Sigmoid colon (tissue), 7 donors: Measurements from ENCODE around the gene ZMIZ1. TPM values are rescaled to one million over a fixed set of nuclear protein-coding genes. Genes with fewer than 3 reads are reported as not detected.

ENCODE experiments used
- DNase-seq: peaks from one replicate; pipeline ENCODE4 v3.0.0-alpha.2; 2019
- H3K27ac ChIP-seq, 4 donors: fragments of 200-600 bp; sonication (generic); one replicate each; pipeline ENCODE4 v1.5.1; 2016 to 2019; ENCODE audit warnings: mild to moderate bottlenecking in 1 of 4
- H3K27me3 ChIP-seq, 3 donors: fragments of 200-600 bp; sonication (generic); one replicate each; pipeline ENCODE4 v1.5.1; 2019; ENCODE audit warnings: mild to moderate bottlenecking in 1 of 3
- H3K36me3 ChIP-seq, 4 donors: fragments of 200-600 bp; sonication (generic); one replicate each; pipeline ENCODE4 v1.5.1; 2016 to 2019
- H3K4me1 ChIP-seq, 4 donors: fragments of 200-600 bp; sonication (generic); one replicate each; pipeline ENCODE4 v1.5.1; 2017 to 2019
- H3K4me3 ChIP-seq, 4 donors: fragments of 200-600 bp; sonication (generic); one replicate each; pipeline ENCODE4 v1.5.1; 2017 to 2019; ENCODE audit warnings: mild to moderate bottlenecking in 2 of 4, moderate library complexity in 1 of 4
- H3K9me3 ChIP-seq, 4 donors: fragments of 200-600 bp in 3 of 4; sonication (generic) in 3 of 4; one replicate each; pipeline versions ENCODE4 v1.5.1 to v1.6.1; 2013 to 2019
- EP300 ChIP-seq, 4 donors: sonication (generic); formaldehyde crosslinking; IDR thresholded peaks; one replicate each; pipeline ENCODE4 v1.6.1; 2017; ENCODE audit warnings: antibody characterized with exemption in 4 of 4
- POLR2A ChIP-seq, 2 donors: fragments of 450-650 bp; IDR thresholded peaks; one replicate each; pipeline ENCODE4 v1.6.1; 2016; ENCODE audit warnings: antibody characterized with exemption in 2 of 2, mild to moderate bottlenecking in 2 of 2, moderate library complexity in 2 of 2
- POLR2AphosphoS5 ChIP-seq, 4 donors: sonication (generic); formaldehyde crosslinking; IDR thresholded peaks; one replicate each; pipeline ENCODE4 v1.6.1; 2017; ENCODE audit warnings: antibody characterized with exemption in 4 of 4
- WGBS, 2 donors: extraction: QIAGEN DNeasy Blood & Tissue Kit; methylation state at CpG; one replicate each; pipeline ENCODE4 v1.1.7; 2013; 5-methylcytosine and 5-hydroxymethylcytosine counted together
- intact Hi-C: fragments of 100-400 bp; cut with DNase I; formaldehyde crosslinking; loops from one replicate; pipeline ENCODE4 v1.15.1; 2023
- polyA plus RNA-seq, 3 donors: library from polyadenylated mRNA; stranded (reverse); fragments of 200-250 nt; gene quantifications; one replicate each; pipeline ENCODE4 v1.2.3, GENCODE V29; 2013
- total RNA-seq, 4 donors: library from RNA; depleted of rRNA; stranded (reverse); fragments of >200 nt; gene quantifications; one replicate each; pipeline ENCODE4 v1.1.0, GENCODE V29; 2016
- TF ChIP-seq, protein P1 (sequence below), 4 experiments: fragments of 450-650 bp in 3 of 4; fragments of 200-600 bp in 1 of 4; IDR thresholded peaks; one replicate each; pipeline ENCODE4 v1.5.1; 2016 to 2019; ENCODE audit warnings: antibody characterized with exemption in 4 of 4, mild to moderate bottlenecking in 3 of 4, moderate library complexity in 2 of 4
- donor health status: healthy with polysubstance abuse.
- donor health status: Bipolar disorder and iron deficiency.
- donor health status: healthy.

The ZMIZ1 gene
- total and polyA plus RNA-seq, 7 donors, result 17.4 to 49.3 (median 31.5) TPM

DNA sequence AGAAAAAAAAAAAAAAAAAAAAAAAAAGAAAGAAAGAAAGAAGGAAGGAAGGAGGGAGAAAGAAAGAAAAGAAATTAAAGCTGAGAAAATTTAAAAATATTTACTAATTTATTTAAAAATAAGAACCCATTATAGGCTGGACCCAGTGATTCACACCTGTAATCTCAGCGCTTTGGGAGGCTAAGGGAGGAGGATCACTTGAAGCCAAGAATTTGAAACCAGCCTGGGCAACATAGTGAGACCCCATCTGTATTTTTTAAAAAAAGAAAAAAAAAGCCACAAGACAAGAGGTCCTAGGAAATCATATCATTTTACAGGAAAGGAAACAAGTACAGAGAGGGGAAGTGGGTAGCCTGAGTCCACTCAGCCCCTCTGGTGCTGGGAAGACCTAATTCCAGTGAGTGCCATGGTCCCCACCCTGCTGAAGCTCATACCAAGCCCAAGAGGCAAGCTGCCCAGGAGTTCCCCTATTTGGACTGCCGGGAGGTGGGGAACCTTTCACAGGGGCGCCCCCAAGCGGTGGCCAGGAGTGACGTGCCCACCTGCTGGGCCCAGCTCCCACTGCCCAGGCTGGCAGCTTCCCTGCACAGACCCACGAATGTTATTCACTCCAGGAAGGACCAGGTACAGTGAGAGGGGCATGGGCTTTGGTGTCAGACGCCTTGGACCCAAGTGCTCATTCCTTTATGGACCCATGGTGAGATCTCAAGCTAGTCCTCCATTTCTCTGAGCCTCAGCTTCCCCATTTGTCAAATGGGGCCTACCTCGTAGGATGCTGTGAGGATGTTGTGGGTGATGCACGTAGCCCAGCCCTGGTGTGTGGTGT, 133.6 kb downstream of the ZMIZ1 start:
- H3K36me3 ChIP-seq, result peaks cover 6 to 52% (median 18%) of the 10 kb centered on the region in 4 donors
- no peak overlapping the region for H3K4me3 ChIP-seq
- peaks cover 0 to 37% (median 26%) of the 10 kb centered on the region in 4 donors for H3K4me1 ChIP-seq
- H3K27me3 ChIP-seq, result no peaks in the 10 kb centered on the region
- 66% methylated on average over 9 of the region's 9 CpGs for WGBS, 2 donors
- TF ChIP-seq EP300 (IDR thresholded peaks at IDR 0.05), result no peak
- TF ChIP-seq, protein P1, sequence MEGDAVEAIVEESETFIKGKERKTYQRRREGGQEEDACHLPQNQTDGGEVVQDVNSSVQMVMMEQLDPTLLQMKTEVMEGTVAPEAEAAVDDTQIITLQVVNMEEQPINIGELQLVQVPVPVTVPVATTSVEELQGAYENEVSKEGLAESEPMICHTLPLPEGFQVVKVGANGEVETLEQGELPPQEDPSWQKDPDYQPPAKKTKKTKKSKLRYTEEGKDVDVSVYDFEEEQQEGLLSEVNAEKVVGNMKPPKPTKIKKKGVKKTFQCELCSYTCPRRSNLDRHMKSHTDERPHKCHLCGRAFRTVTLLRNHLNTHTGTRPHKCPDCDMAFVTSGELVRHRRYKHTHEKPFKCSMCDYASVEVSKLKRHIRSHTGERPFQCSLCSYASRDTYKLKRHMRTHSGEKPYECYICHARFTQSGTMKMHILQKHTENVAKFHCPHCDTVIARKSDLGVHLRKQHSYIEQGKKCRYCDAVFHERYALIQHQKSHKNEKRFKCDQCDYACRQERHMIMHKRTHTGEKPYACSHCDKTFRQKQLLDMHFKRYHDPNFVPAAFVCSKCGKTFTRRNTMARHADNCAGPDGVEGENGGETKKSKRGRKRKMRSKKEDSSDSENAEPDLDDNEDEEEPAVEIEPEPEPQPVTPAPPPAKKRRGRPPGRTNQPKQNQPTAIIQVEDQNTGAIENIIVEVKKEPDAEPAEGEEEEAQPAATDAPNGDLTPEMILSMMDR (IDR thresholded peaks at IDR 0.05), result peak in 2 of 4 experiments; percentile 39 to 40
- DNase-seq, result peak; percentile 83
- intact Hi-C loops, result no loop called here
- peak overlapping the region in 3 of 4 donors; percentile 57 to 67 (median 64) for H3K27ac ChIP-seq
- no peaks in the 10 kb centered on the region for H3K9me3 ChIP-seq

DNA sequence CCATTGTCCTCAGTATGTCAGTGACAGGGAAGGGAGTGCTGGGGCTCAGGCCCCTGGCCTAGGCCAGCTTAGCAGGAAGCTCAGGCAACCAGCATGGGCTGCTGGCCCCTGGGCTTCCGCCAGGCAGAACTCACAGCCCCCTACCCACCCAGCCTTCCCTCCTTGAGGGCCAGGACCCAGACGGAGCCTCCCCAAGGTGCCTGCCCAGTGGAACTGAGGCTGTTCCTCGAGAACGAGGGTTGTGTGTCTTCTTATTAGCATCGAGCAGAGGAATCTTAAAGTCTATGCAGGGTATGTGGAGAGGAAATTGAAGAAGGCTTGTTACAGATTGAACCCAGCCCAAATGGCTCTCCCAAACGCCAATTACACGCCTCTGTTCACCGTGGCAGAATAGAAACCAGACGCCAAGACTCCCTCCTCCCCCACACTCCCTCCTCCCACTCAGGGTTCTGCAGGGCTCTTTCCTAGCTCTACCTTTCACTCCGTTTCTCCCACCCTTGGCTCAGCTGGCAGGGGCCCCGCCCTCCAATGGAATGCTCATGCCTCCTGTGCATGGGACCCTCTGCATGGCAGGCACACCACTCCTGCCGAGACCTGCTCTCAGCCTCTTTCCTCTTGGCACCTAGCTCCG, 134.4 kb downstream of the ZMIZ1 start:
- Histone ChIP-seq H3K9me3 (no peaks in the 10 kb centered on the region), H3K36me3 (peaks cover 6 to 57% (median 21%) of the 10 kb centered on the region in 4 donors), H3K4me1 (peaks cover 0 to 37% (median 27%) of the 10 kb centered on the region in 4 donors), H3K4me3 (no peak overlapping the region), H3K27ac (peak overlapping the region in 3 of 4 donors; percentile 57 to 67 (median 64)), H3K27me3 (no peaks in the 10 kb centered on the region)
- 80 to 81% methylated on average over 13 of the region's 13 CpGs for WGBS, 2 donors
- intact Hi-C loops, result no loop called here
- no peak for TF ChIP-seq POLR2A (IDR thresholded peaks at IDR 0.05)
- no peak for TF ChIP-seq EP300 (IDR thresholded peaks at IDR 0.05)
- TF ChIP-seq, protein P1 (IDR thresholded peaks at IDR 0.05), result no peak
- TF ChIP-seq POLR2AphosphoS5 (IDR thresholded peaks at IDR 0.05), result no peak
- DNase-seq, result no peak

DNA sequence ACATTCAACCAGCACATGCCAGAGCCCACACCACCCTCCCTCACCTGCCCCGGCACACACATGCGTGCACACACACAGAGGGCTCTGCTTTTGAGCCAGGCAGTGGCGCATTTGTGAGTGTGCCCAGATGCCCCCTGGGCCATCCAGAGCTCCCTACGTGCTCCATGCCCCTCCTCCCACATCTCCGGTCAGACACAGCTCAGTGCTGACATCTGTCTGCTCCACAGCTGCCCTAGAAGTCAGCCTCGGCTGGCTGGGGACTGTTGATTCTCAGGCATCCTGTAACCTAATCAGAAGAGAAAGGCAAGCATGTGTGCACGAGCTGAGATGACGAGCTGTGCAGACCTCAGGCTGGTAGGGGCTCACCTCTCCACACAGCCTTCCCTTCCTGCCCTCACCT, 135.1 kb downstream of the ZMIZ1 start:
- no peaks in the 10 kb centered on the region for H3K9me3 ChIP-seq
- H3K4me1 ChIP-seq, result peaks cover 0 to 37% (median 27%) of the 10 kb centered on the region in 4 donors
- H3K4me3 ChIP-seq, result no peak overlapping the region
- no peak for DNase-seq
- intact Hi-C loops, result no loop called here
- peak overlapping the region in 3 of 4 donors; percentile 2 to 67 (median 64) for H3K27ac ChIP-seq
- H3K36me3 ChIP-seq, result peaks cover 11 to 64% (median 27%) of the 10 kb centered on the region in 4 donors
- no peaks in the 10 kb centered on the region for H3K27me3 ChIP-seq
- 82 to 88% methylated on average over 8 of the region's 8 CpGs for WGBS, 2 donors
- TF ChIP-seq, protein P1 (IDR thresholded peaks at IDR 0.05), result no peak
- TF ChIP-seq POLR2A (IDR thresholded peaks at IDR 0.05) (no peak), POLR2AphosphoS5 (IDR thresholded peaks at IDR 0.05) (no peak), EP300 (IDR thresholded peaks at IDR 0.05) (no peak)

DNA sequence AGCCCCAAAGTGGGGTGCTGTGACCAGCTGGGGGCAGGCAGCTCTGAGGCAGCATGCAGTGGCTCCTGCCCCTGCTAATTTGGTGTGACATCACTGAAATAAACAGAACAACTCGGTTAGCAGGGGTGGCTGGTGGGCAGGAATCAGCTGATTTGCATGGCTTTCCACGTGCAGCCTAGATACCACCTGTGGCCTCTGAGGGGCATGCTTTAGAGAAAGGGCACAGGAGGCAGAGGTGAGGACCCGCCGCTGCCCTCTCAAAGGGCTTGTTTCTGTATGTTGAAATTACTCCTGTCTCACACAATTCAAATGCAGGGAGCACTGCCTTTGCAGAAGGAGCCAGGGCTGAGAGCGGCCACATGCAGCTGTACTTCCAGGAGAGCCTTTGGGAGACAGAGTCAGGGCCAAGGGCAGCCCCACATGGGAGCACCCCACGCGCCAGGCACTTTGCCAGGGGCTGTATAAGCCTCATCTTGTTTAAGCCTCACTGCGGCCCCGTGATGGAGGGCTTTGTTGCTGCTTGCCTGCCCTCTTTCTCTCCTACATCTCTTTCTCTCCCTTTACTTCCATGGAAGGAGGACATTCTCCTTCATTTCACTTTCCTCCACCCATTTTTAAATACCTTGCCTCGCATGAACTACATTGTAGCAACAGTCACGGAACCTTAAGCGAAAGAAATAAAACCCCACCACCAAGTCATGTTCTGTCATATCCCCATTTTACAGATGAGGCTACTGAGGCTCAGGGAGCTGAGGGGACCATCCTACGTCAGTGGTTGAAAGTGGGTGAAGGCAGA, 137.7 kb downstream of the ZMIZ1 start:
- no peak for DNase-seq
- Histone ChIP-seq H3K4me3 (no peak overlapping the region), H3K36me3 (peaks cover 16 to 86% (median 37%) of the 10 kb centered on the region in 4 donors), H3K27me3 (no peaks in the 10 kb centered on the region), H3K9me3 (no peaks in the 10 kb centered on the region), H3K4me1 (peaks cover 0 to 37% (median 27%) of the 10 kb centered on the region in 4 donors), H3K27ac (peak overlapping the region in 3 of 4 donors; percentile 26 to 63 (median 48))
- intact Hi-C loops, result no loop called here
- TF ChIP-seq EP300 (IDR thresholded peaks at IDR 0.05) (no peak), POLR2AphosphoS5 (IDR thresholded peaks at IDR 0.05) (no peak), POLR2A (IDR thresholded peaks at IDR 0.05) (no peak)
- TF ChIP-seq, protein P1 (IDR thresholded peaks at IDR 0.05), result no peak
- 84 to 89% methylated on average over 13 of the region's 13 CpGs for WGBS, 2 donors
